NCI-H1105 (cell line): Measurements from ENCODE around the gene RNF7.
A peak's percentile ranks its signal among the peaks of the same experiment; 100 is the strongest.
"Not testable (repeated sequence)": the region's sequence is repeated elsewhere in the genome, so short reads cannot be mapped to it uniquely, and the experiment has no call there.

Experiments used
- DNase-seq: peaks from one replicate; lab custom pipeline; 2025; lab: John Stamatoyannopoulos, UW

RNF7 gene

GRCh38 chr3:141735770-141736465, 2.2 kb upstream of the RNF7 start:
- no peak for DNase-seq

GRCh38 chr3:141737093-141737492, 1.0 kb upstream of the RNF7 start:
- no peak for DNase-seq

- DNase-seq = no peak
Observed at GRCh38 chr3:141737678-141738021, 448 bp upstream of the RNF7 start.

- peak; percentile 28 for DNase-seq
Observed at GRCh38 chr3:141738891-141739363, 829 bp downstream of the RNF7 start.

GRCh38 chr3:141739731-141740130, 1.6 kb downstream of the RNF7 start:
- DNase-seq = no peak

- no peak for DNase-seq
Observed at GRCh38 chr3:141740349-141740748, 2.3 kb downstream of the RNF7 start.

GRCh38 chr3:141743305-141743704, 5.2 kb downstream of the RNF7 start:
- DNase-seq = no peak

GRCh38 chr3:141746962-141747361, 8.9 kb downstream of the RNF7 start:
- DNase-seq = no peak

GRCh38 chr3:141753399-141753798, 15.3 kb downstream of the RNF7 start:
- DNase-seq = no peak

GRCh38 chr3:141754032-141754431, 15.9 kb downstream of the RNF7 start:
- DNase-seq = no peak

GRCh38 chr3:141762552-141762951, 24.5 kb downstream of the RNF7 start:
- DNase-seq = not testable (repeated sequence)

GRCh38 chr3:141763088-141763750, 25.1 kb downstream of the RNF7 start, which contains the start of gene GRK7:
GRK7 (plus strand) TSS chr3:141763408; CDS start chr3:141778285, 14,877 bp downstream.
- DNase-seq = no peak

- no peak for DNase-seq
Observed at GRCh38 chr3:141764045-141764444, 25.9 kb downstream of the RNF7 start.

GRCh38 chr3:141764465-141764864, 26.4 kb downstream of the RNF7 start:
- DNase-seq = no peak

- no peak for DNase-seq
Observed at GRCh38 chr3:141764986-141765385, 26.9 kb downstream of the RNF7 start.

GRCh38 chr3:141767066-141767465, 29.0 kb downstream of the RNF7 start:
- DNase-seq = no peak

- DNase-seq = no peak
Observed at GRCh38 chr3:141769221-141769894, 31.3 kb downstream of the RNF7 start.

- DNase-seq = no peak
Observed at GRCh38 chr3:141773676-141774075, 35.6 kb downstream of the RNF7 start.

GRCh38 chr3:141776376-141776775, 38.3 kb downstream of the RNF7 start:
- DNase-seq = no peak

- DNase-seq = no peak
Observed at GRCh38 chr3:141776885-141777284, 38.8 kb downstream of the RNF7 start.

- no peak for DNase-seq
Observed at GRCh38 chr3:141777957-141778813, 40.1 kb downstream of the RNF7 start.

GRCh38 chr3:141779667-141780066, 41.6 kb downstream of the RNF7 start:
- DNase-seq = no peak
